Measurements from ENCODE around the gene SGTA.

DNA sequence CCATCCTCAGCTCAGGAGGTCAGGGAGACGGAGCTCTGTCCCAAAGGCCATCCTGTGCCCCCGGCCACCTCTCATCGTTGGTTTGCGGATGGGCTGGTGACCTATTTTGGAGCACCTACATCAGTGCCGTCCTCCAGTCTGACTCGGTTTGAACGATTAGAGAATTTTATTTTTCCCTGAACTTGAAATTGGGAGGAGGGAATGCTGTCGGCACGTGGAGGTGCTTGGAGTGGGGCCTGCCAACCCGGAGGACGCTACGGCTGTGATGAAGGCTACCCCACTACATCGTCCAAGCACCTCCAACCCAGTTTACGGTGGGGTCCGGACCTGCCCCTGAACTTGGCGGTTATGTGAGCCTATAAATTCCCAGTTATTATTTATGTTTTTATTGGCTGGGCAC, 33.6 kb upstream of the SGTA start:
- TF ChIP-seq CTCF (IDR thresholded peaks at IDR 0.05; ENCODE audit: insufficient read depth, low read length) = no peak
- no peak for TF ChIP-seq POLR2AphosphoS5 (IDR thresholded peaks at IDR 0.05; ENCODE audit: low read depth)
- TF ChIP-seq GABPA (IDR thresholded peaks at IDR 0.05; ENCODE audit: low read depth) = no peak
- TF ChIP-seq, protein P1, sequence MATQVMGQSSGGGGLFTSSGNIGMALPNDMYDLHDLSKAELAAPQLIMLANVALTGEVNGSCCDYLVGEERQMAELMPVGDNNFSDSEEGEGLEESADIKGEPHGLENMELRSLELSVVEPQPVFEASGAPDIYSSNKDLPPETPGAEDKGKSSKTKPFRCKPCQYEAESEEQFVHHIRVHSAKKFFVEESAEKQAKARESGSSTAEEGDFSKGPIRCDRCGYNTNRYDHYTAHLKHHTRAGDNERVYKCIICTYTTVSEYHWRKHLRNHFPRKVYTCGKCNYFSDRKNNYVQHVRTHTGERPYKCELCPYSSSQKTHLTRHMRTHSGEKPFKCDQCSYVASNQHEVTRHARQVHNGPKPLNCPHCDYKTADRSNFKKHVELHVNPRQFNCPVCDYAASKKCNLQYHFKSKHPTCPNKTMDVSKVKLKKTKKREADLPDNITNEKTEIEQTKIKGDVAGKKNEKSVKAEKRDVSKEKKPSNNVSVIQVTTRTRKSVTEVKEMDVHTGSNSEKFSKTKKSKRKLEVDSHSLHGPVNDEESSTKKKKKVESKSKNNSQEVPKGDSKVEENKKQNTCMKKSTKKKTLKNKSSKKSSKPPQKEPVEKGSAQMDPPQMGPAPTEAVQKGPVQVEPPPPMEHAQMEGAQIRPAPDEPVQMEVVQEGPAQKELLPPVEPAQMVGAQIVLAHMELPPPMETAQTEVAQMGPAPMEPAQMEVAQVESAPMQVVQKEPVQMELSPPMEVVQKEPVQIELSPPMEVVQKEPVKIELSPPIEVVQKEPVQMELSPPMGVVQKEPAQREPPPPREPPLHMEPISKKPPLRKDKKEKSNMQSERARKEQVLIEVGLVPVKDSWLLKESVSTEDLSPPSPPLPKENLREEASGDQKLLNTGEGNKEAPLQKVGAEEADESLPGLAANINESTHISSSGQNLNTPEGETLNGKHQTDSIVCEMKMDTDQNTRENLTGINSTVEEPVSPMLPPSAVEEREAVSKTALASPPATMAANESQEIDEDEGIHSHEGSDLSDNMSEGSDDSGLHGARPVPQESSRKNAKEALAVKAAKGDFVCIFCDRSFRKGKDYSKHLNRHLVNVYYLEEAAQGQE (IDR thresholded peaks at IDR 0.05; ENCODE audit: insufficient replicate concordance, low read depth) = no peak
- no peak for TF ChIP-seq SPI1 (IDR thresholded peaks at IDR 0.05; ENCODE audit: borderline replicate concordance, low read depth)
